HG02973 (cell line): ENCODE measurements around the gene REG1B.
"Not testable (repeated sequence)": the region's sequence is repeated elsewhere in the genome, so short reads cannot be mapped to it uniquely, and the experiment has no call there.

Source experiments
- ATAC-seq: cut with Tn5 transposase; IDR thresholded peaks from one replicate; pipeline ENCODE4 v1.9.1; 2021; ENCODE audit warnings: moderate library complexity; ENCODE audit not compliant: unreplicated experiment

The REG1B gene

GRCh38 chr2:79085382-79085781 lies 2.4 kb downstream of the REG1B start:
- no peak for ATAC-seq

GRCh38 chr2:79084495-79085135 lies 3.2 kb downstream of the REG1B start:
- ATAC-seq, result no peak

GRCh38 chr2:79083597-79084251 lies 4.1 kb downstream of the REG1B start:
- no peak for ATAC-seq

GRCh38 chr2:79082987-79083386 lies 4.8 kb downstream of the REG1B start:
- ATAC-seq, result no peak

GRCh38 chr2:79071078-79071477 lies 16.7 kb downstream of the REG1B start:
- no peak for ATAC-seq

GRCh38 chr2:79065201-79065600 lies 22.6 kb downstream of the REG1B start:
- ATAC-seq, result no peak

GRCh38 chr2:79054769-79055168 lies 33.0 kb downstream of the REG1B start:
- not testable (repeated sequence) for ATAC-seq

- not testable (repeated sequence) for ATAC-seq
These were observed 34.3 kb downstream of the REG1B start for GRCh38 chr2:79053486-79053885.

GRCh38 chr2:79041032-79041448 lies 46.8 kb downstream of the REG1B start:
- ATAC-seq, result no peak

GRCh38 chr2:79039944-79040343 lies 47.8 kb downstream of the REG1B start:
- no peak for ATAC-seq
